ENCODE results near the gene ALDH1A2.
"Not testable (repeated sequence)": the region's sequence is repeated elsewhere in the genome, so short reads cannot be mapped to it uniquely, and the experiment has no call there.

The ALDH1A2 gene

DNA sequence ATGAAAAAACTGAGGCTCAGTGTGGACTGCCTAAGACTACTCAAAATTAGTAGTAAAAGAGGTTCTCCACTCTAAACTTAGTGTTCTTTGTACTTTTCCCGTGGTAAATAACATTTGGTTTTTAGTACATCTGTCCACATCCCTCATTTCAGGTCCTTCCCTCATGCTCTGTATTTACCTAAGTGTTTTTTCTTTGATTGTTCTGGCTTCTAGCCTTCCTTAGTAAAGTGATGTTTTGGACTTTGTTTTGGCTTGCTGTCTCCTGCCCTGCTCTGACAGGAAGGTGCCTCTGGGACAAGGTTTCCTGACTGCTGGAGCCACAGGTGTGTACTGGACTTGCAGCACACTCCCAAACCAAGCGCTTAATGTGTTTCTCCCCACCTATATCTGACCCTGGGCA lies 29.9 kb upstream of the ALDH1A2 start:
- DNase-seq (ENCODE audit: insufficient read length, low spot score) (no peak), FAIRE-seq (no peak)
- TF ChIP-seq POU2F2 (IDR thresholded peaks at IDR 0.05; ENCODE audit: low read depth, low read length) (no peak), PAX5 (IDR thresholded peaks at IDR 0.05; ENCODE audit: insufficient read depth, low read length, severe bottlenecking) (no peak), TAF1 (IDR thresholded peaks at IDR 0.05; ENCODE audit: low read depth, low read length) (no peak), SPI1 (IDR thresholded peaks at IDR 0.05; ENCODE audit: low read depth, low read length) (no peak), POLR2AphosphoS5 (IDR thresholded peaks at IDR 0.05; ENCODE audit: low read depth, low read length) (no peak), POLR2A (IDR thresholded peaks at IDR 0.05; ENCODE audit: low read depth, low read length) (no peak)

DNA sequence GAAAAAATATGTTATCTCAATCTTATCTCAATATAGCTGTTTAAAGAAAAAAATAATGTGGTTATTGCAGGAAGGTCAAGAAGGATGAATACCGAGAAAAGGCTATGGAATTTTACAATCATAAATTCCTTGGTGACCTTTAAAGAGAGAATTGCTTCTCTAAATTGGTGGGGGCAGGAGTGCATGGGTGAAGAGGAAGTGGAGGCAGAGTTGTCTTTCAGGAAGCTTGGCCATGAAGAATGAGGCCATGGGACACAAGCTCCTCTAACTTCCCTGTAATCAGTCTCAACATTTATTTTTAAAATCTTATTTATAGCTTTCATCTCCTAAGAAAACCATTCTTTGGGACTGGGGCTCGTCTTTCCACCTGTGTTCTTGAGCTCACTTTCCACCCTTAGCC lies 22.4 kb upstream of the ALDH1A2 start:
- TF ChIP-seq POLR2AphosphoS5 (IDR thresholded peaks at IDR 0.05; ENCODE audit: low read depth, low read length) (no peak), SPI1 (IDR thresholded peaks at IDR 0.05; ENCODE audit: low read depth, low read length) (no peak), POLR2A (IDR thresholded peaks at IDR 0.05; ENCODE audit: low read depth, low read length) (no peak), PAX5 (IDR thresholded peaks at IDR 0.05; ENCODE audit: insufficient read depth, low read length, severe bottlenecking) (no peak), TAF1 (IDR thresholded peaks at IDR 0.05; ENCODE audit: low read depth, low read length) (no peak), POU2F2 (IDR thresholded peaks at IDR 0.05; ENCODE audit: low read depth, low read length) (no peak)
- no peak for FAIRE-seq
- DNase-seq (ENCODE audit: insufficient read length, low spot score) = no peak

DNA sequence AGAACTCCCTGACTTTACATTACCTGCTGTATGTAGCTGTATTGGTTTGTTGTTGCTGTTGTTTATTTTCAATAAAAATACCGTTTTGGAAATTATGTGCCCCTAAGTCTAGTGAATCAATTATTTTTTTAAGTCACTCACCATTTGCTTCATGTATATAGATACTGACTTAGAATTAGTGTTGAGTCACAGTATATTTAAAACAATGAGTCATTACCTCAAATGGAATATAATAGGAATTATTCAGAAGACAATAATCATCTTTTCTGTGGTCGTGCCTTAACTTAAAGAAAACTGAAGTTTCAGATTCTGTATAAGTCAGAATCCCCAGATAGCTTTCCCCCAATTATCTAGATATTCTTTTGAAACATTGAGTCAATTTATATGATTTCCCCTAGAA lies 21.0 kb upstream of the ALDH1A2 start:
- TF ChIP-seq POLR2A (IDR thresholded peaks at IDR 0.05; ENCODE audit: low read depth, low read length) = no peak
- no peak for TF ChIP-seq SPI1 (IDR thresholded peaks at IDR 0.05; ENCODE audit: low read depth, low read length)
- no peak for TF ChIP-seq PAX5 (IDR thresholded peaks at IDR 0.05; ENCODE audit: insufficient read depth, low read length, severe bottlenecking)
- no peak for TF ChIP-seq POU2F2 (IDR thresholded peaks at IDR 0.05; ENCODE audit: low read depth, low read length)
- no peak for TF ChIP-seq POLR2AphosphoS5 (IDR thresholded peaks at IDR 0.05; ENCODE audit: low read depth, low read length)
- TF ChIP-seq TAF1 (IDR thresholded peaks at IDR 0.05; ENCODE audit: low read depth, low read length) = no peak
- FAIRE-seq = no peak
- DNase-seq (ENCODE audit: insufficient read length, low spot score) = no peak

DNA sequence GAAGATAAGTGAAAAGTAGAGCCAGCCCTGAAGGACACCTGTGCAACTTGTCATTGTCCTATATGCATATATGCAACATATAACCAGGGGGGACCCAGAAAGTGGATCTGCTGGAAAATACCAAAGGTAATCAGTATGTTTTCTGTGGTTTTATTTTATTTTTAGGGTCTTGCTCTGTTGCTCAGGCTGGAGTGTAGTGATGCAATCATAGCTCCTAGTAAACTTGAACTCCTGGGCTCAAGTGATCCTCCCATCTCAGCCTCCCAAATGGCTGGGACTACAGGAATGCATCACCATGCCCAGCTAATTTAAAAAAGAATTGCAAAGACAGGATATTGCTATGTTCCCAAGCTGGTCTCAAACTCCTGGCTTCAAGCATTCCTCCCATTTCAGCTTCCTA lies 18.0 kb upstream of the ALDH1A2 start:
- no peak for DNase-seq (ENCODE audit: insufficient read length, low spot score)
- FAIRE-seq = no peak
- TF ChIP-seq POLR2AphosphoS5 (IDR thresholded peaks at IDR 0.05; ENCODE audit: low read depth, low read length) (no peak), POLR2A (IDR thresholded peaks at IDR 0.05; ENCODE audit: low read depth, low read length) (no peak), TAF1 (IDR thresholded peaks at IDR 0.05; ENCODE audit: low read depth, low read length) (no peak), POU2F2 (IDR thresholded peaks at IDR 0.05; ENCODE audit: low read depth, low read length) (no peak), SPI1 (IDR thresholded peaks at IDR 0.05; ENCODE audit: low read depth, low read length) (no peak), PAX5 (IDR thresholded peaks at IDR 0.05; ENCODE audit: insufficient read depth, low read length, severe bottlenecking) (no peak)

DNA sequence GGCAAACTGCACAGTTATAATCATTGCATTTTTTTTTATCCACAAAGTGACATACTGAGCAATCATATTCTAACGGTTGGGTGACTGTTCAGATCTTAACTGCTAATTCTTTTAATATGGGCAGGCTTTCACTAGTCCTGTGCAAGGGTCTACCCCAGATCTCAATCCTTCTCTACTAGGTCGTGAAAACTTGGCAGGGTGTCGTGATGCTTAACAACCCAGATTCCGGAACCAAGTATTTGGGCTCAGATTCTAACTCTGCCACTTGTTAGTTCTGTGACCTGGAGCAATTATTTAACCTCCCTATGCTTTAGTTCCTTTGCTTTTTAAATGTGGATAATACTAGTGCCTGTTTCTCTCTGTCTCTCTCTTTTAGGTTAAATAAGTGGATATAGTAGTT lies 16.4 kb upstream of the ALDH1A2 start:
- no peak for FAIRE-seq
- DNase-seq (ENCODE audit: insufficient read length, low spot score) = no peak
- TF ChIP-seq POLR2A (IDR thresholded peaks at IDR 0.05; ENCODE audit: low read depth, low read length) (no peak), PAX5 (IDR thresholded peaks at IDR 0.05; ENCODE audit: insufficient read depth, low read length, severe bottlenecking) (no peak), SPI1 (IDR thresholded peaks at IDR 0.05; ENCODE audit: low read depth, low read length) (no peak), POU2F2 (IDR thresholded peaks at IDR 0.05; ENCODE audit: low read depth, low read length) (no peak), POLR2AphosphoS5 (IDR thresholded peaks at IDR 0.05; ENCODE audit: low read depth, low read length) (no peak), TAF1 (IDR thresholded peaks at IDR 0.05; ENCODE audit: low read depth, low read length) (no peak)

DNA sequence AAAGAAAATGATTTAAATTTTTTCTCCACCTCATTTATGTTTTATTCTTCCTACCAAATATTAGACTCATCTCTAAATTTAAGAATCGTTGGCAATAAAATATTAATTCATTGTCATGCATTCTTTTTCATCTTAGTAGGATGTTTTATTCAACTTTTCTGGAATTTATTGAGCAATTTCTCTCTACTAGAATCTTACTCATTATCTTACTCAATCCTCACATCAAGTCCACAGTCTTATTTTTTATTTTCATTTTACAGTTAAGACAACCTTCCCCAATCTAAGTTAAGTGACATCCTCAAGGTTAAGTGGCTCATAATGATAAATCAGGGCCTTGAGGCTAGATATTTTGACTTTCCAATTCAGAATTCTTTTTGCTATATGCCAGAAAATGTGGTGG lies 15.9 kb upstream of the ALDH1A2 start:
- FAIRE-seq (no peak), DNase-seq (ENCODE audit: insufficient read length, low spot score) (no peak)
- TF ChIP-seq TAF1 (IDR thresholded peaks at IDR 0.05; ENCODE audit: low read depth, low read length) (no peak), PAX5 (IDR thresholded peaks at IDR 0.05; ENCODE audit: insufficient read depth, low read length, severe bottlenecking) (no peak), POU2F2 (IDR thresholded peaks at IDR 0.05; ENCODE audit: low read depth, low read length) (no peak), SPI1 (IDR thresholded peaks at IDR 0.05; ENCODE audit: low read depth, low read length) (no peak), POLR2AphosphoS5 (IDR thresholded peaks at IDR 0.05; ENCODE audit: low read depth, low read length) (no peak), POLR2A (IDR thresholded peaks at IDR 0.05; ENCODE audit: low read depth, low read length) (no peak)

DNA sequence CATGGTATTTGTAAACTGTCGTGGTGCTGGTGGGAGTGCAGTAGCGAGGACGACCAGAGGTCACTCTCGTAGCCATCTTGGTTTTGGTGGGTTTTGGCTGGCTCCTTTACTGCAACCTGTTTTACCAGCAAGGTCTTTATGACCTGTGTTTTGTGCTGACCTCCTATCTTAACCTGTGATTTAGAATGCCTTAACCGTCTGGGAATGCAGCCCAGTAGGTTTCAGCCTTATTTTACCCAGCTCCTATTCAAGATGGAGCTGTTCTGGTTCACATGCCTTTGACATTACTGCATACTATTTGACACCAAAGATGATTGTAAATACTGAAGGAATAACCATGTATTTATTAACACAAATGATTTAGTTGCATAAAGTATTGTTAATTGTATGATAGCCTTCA lies 15.4 kb upstream of the ALDH1A2 start:
- not testable (repeated sequence) for FAIRE-seq; DNase-seq (ENCODE audit: insufficient read length, low spot score)

DNA sequence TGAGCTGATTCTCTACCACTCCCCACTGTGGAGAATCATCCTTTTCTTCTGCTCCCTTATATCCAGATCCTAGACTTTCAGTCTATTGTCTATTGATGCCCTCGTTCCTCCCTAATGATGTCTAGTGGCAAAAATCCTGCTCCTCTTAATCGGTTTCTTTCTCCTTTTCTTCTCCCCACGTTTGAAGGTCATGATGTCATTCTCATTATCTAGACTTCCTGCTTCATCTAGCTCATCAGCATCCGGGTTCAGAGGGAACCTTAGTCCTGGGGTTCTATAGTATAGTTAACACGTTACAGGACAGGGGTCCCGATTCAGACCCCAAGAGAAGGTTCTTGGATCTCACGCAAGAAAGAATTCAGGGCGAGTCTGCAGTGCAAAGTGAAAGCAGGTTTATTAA lies 14.9 kb upstream of the ALDH1A2 start:
- FAIRE-seq = no peak
- TF ChIP-seq POU2F2 (IDR thresholded peaks at IDR 0.05; ENCODE audit: low read depth, low read length) (no peak), TAF1 (IDR thresholded peaks at IDR 0.05; ENCODE audit: low read depth, low read length) (no peak), POLR2A (IDR thresholded peaks at IDR 0.05; ENCODE audit: low read depth, low read length) (no peak), POLR2AphosphoS5 (IDR thresholded peaks at IDR 0.05; ENCODE audit: low read depth, low read length) (no peak), SPI1 (IDR thresholded peaks at IDR 0.05; ENCODE audit: low read depth, low read length) (no peak), PAX5 (IDR thresholded peaks at IDR 0.05; ENCODE audit: insufficient read depth, low read length, severe bottlenecking) (no peak)
- DNase-seq (ENCODE audit: insufficient read length, low spot score) = no peak

DNA sequence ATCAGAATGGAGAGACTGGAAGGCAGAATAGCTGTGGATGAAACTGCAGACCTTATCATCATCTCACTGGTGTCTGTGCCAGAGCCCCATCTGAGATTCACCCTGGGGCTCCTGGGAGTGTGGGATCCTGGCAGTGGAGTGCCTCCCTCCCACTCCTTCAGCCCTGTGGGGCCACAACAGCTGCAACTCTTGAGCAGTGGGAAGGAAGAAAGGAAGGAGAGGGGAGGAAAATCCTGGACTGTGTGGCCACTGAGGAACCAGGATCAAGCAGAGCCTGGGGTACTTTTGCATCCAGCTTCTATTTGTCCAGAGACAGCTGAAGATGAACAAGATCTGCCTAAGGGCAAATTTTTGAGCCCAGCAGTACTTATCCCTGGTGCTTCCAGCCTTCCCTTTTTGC lies 13.1 kb upstream of the ALDH1A2 start:
- DNase-seq (ENCODE audit: insufficient read length, low spot score) = no peak
- TF ChIP-seq POLR2AphosphoS5 (IDR thresholded peaks at IDR 0.05; ENCODE audit: low read depth, low read length) (no peak), PAX5 (IDR thresholded peaks at IDR 0.05; ENCODE audit: insufficient read depth, low read length, severe bottlenecking) (no peak), SPI1 (IDR thresholded peaks at IDR 0.05; ENCODE audit: low read depth, low read length) (no peak), TAF1 (IDR thresholded peaks at IDR 0.05; ENCODE audit: low read depth, low read length) (no peak), POU2F2 (IDR thresholded peaks at IDR 0.05; ENCODE audit: low read depth, low read length) (no peak), POLR2A (IDR thresholded peaks at IDR 0.05; ENCODE audit: low read depth, low read length) (no peak)
- no peak for FAIRE-seq

DNA sequence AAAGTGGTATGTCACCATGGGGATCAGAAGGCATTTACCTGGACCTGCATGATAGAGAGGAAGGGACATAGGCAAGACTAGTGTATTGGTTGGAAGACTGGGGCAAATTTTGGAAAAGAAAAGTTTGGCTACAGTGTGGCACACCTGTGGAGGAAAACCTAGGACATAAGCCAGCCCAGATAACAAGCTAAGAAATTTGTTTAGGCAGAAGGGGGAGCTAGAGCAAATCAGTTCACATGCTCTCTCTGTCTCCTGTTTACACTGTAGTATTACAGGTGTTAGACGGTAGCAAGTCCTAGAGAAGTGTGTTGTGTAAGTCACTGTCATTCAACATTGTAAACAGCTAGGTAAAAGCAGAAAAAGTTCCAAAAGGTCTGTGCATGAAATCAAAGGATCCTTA lies 11.9 kb upstream of the ALDH1A2 start:
- TF ChIP-seq POLR2AphosphoS5 (IDR thresholded peaks at IDR 0.05; ENCODE audit: low read depth, low read length) (no peak), SPI1 (IDR thresholded peaks at IDR 0.05; ENCODE audit: low read depth, low read length) (no peak), TAF1 (IDR thresholded peaks at IDR 0.05; ENCODE audit: low read depth, low read length) (no peak), POU2F2 (IDR thresholded peaks at IDR 0.05; ENCODE audit: low read depth, low read length) (no peak), PAX5 (IDR thresholded peaks at IDR 0.05; ENCODE audit: insufficient read depth, low read length, severe bottlenecking) (no peak), POLR2A (IDR thresholded peaks at IDR 0.05; ENCODE audit: low read depth, low read length) (no peak)
- DNase-seq (ENCODE audit: insufficient read length, low spot score) = no peak
- FAIRE-seq = no peak

Data from GM12891 (cell line).